Anterior cingulate cortex (tissue), 58 donors: ENCODE measurements around the gene KRT86.

Experiments
- DNase-seq, 58 donors: peaks; one replicate each; lab custom pipeline; 2025; lab: John Stamatoyannopoulos, UW

The KRT86 gene

DNA sequence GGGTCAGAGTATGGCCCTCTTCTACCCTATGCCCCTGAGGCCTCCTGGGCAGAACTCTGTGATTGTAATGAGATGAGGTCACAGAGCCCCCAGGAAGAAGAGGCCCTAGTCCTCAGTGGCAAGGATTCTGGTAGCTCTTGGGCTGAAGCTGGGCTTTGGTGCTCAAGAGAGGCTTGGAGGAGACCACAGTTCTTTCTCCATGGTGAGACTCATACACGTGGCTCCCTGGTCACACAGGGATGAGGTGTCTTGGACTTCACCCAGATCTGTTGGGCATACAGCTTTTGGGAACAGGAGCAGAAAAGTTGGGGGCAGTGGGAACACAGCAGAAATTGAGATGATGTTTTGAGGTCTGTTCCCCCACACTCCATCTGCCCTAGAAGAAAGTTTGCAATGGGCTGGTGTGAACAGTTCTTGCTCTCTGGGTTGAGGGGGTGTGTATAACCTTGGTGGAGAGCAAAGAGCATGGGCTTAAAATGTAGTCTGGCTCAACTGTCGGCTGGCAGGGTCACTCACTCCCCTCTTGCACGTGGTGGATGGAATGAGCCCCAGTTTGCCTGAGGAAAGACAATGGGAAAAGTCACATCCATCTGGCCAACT is at the start of gene KRT86:
Gene KRT86 (plus strand): TSS at position 125 of the 600 bp plus-strand sequence. CDS start 27,272 bp downstream, outside the sequence.
- no peak for DNase-seq

DNA sequence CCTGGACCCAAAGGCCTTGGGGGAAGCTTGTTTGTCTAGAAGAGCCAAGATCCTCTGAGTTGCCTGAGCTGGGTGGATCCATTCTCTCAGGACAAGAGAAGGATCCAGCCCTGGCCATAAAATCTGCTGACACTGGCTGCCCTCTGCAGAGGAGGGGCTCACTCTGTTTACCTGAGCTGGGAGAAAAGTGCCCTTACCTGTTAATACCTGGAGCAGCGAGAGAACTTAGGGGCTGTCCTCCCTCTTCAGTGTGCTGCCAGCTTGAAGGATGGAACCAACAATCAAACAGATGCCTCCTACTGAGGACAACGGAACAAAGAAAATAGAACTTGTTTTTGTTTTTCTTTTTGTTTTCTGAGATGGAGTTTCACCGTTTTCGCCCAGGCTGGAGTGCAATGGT is 48.7 kb upstream of the KRT86 start:
- DNase-seq = no peak

DNA sequence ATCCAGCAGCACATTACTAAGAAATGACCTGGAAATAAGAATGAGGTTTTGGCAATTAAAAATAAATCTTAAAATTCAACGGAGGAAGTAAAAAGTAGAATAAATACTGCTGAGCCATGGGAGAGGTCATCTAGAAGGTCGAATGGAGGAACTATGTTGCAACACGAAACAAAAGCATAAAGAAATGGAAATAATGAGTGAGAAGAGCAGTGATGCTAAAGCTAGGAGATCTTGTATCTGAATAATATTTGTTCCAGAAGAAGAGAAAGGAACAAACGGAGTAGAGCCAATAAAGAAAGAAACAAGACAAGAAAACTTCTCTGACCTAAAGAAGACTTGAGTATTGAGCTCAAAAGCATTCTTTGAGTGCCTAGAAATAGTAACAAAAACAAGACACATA is 48.0 kb upstream of the KRT86 start:
- DNase-seq = no peak

DNA sequence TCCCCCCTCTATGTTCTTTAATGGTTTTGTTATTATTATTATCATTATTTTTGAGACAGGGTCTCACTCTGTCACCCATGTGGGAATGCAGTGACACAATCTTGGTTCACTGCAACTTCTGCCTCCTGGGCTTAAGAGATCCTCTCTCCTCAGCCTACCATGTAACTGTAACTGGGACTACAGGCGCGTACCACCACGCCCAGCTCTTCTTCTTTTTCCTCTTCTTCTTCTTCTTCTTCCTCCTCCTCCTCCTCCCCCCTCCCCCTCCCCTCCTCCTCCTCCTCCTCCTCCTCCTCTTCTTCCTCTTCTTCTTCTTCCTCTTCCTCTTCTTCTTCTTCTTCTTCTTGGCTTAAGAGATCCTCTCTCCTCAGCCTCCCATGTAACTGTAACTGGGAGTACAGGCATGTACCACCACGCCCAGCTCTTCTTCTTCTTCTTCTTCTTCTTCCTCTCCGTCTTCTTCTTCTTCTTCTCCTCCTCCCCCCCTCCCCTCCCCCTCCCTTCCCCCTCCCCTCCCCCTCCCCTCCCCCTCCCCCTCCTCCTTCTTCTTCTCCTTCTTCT is 46.8 kb upstream of the KRT86 start:
- DNase-seq = no peak

DNA sequence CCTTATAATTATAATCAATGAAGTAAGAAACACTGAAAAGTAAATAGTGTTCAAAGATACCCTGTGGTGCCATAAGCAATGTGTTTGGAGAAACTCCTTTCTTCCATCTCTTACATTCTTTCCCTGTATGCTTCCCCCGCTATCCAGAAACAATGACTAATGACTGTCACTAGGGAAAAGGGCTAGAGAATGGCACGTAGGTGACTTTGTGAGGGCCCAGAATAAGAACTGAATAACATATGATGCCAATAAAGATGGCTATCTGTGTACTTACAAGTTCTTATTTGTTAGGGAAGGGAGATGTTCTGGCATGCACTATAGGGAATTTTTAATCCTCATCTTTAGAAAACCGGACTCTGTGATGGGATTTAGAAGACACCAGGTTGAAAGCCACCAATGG is 46.1 kb upstream of the KRT86 start:
- no peak for DNase-seq

DNA sequence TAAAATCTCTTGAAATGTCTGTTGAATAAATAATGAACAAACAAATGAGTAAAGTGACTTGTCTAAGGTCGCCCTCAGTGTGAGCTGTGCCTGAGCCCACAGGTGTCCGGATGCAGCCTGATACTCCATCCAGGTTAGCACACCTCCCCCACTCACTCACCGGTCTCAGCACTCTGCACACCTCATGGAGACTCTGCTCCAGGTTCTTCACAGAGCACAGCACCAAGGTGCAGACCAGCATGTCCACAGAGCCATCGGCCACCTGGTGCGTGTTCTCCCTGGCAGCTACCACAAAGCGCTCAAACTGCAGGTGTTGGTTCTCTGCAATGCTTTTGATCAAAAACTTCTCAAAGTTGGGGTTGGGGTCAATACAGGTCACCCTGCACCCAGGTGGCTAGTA is 45.5 kb upstream of the KRT86 start:
- no peak for DNase-seq

DNA sequence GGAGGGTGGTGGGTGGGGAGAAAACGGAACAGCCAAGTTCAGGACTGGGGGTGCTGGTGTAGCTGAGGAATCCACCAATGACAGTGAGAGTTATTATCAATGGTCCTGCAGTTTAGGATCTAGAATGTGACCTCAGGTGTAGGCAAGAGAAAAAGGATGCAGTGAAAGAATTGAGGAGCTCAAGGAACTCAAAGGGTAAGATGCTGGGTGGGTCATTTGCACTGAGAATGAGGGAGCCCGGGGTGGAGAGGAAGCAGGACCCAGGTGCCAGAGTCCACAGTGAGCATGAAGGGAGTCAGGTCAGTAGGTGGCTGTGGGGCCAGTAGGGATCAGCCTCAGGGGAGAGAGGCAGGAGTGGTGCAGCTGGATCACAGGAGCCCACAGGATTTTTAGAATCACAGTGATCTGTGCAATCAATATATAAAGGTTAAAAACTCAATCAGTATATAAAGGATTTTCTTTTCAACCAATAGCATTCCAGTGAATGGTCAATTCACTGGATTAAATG is 44.6 kb upstream of the KRT86 start:
- DNase-seq = no peak

DNA sequence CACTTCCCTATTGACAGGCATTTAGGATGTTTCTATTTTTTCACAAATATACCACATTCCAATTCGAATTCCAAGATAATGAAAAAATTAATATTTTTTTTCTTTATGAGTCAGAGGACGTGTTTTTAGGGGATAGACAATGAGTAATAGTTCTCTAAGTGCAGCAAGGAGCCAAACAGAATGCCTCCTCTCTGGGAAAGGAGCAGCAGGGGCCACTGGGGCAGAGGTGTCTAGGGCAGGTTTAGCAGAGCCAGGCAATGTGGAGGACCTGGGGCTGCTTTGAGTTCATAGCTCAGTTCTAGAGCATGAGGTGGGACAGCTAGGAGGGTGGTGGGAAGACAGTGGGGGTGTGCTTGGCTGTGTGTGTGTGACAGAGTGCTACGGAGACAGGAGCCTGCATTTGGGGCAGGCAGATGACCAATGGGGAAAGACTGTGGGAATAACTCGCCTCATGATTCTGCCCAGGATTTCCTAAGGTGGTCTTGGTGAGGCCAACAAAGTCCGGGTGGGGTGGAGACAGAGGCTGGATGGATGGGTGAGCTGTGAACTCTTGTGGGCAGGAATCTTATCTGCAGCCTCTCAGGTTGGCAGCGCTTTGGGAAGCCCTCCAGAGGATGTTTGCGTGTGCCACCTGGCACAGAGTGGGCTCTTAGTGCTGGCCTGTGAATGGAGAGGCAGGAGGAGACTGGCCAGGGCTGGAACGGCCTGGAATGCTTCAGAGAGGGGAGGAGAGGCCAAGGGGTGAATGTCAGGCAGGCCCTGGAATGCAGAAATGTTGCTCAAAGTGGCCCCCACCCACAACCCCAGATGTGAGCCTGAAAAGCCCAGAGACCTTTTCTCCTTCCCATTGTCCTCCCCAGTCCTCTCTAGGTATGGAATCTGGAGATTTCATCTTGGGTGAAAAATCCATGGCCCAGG is 43.8 kb upstream of the KRT86 start:
- no peak for DNase-seq

DNA sequence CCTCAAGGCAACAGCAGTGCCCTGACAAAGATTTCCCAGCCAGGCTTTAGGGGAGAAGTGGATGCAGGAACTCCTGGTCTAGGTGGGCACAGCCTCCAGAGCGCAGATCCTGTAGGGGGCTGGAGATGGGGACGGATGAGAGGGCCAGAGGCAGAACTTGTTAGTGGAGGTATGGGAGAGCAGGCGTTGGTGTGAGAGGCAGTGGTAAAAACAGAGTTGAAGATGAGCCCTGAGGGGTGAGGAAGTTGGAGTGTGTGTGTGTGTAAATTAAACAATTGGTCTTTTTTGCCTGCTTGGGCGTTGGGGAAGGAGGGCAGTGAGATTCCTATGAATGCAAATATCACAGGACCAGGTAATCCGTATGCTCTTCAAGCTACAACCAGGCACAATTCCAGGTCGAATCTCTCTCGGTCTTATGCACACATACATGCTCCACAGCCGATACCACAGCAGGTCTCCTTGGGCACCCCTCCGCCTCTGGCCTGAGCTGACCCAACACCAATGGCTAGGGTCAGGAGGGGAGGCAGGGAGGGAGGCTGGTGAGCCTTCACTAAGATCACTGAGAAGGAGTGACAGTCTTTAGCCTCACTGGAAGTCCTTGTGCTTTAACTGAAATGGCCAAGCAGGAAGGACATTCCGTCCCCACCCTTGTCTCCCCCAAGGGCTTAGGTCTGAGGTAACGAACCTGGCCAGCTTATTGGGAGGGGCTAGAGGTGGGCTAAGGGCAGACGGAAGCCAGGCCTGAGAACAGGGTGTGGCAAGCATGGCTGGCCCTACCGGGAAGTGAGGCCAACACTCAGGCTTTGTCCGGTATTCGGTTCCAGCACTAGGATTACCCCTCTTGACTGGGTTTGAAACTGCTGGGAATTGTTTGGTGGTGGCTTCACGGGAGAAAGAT is 42.9 kb upstream of the KRT86 start:
- DNase-seq = no peak

DNA sequence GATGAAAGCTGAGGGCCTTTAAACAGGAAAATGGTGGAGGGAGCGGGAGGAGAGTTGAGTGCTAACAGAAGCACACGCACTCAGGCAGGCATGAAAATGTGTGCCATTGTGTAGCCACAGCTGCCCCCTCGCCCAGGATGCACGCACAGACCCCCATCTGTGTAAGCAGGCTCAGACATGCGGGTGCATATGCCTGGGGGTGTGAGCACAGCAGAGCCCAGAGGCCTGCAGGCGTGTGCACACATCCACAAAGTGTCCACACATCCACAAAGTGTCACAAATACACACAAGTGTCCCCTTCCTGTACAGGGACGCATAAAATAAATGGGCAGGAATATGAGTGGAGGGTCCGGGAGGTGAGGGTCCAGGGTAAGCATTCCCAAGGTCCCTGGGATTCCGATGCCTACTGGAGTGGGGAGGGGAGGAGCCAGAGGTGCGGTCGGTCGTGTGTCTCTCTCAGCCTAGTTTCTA is 42.2 kb upstream of the KRT86 start:
- no peak for DNase-seq

DNA sequence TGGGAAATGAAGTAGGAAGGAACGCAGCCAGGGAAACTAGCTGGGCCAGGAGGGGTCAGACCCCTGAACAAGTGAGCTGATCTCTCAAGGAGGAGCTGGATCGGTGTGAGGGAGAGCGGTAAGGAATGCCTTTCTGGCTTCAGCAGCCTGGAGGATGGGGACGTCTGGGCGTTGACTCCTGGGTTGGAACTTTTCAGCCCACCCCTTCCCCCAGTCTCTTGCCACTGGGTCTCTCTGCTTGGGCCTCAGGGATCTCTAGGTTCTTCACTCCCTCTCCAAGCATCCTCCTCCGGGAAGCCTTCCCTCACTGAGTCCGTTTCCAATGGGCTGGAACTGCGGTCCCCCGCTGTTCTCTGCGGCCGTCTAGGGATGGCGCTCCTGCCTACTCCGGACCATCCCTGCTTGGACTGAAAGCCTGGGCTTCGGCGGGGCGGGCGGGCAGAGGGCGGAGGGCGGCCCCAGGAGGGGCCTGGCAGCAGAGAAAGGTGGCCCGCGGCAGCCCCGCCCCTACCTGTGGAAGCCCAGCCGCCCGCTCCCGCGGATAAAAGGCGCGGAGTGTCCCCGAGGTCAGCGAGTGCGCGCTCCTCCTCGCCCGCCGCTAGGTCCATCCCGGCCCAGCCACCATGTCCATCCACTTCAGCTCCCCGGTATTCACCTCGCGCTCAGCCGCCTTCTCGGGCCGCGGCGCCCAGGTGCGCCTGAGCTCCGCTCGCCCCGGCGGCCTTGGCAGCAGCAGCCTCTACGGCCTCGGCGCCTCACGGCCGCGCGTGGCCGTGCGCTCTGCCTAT is 41.6 kb upstream of the KRT86 start, which contains the start of gene KRT7:
Gene KRT7 (plus strand): TSS at position 570 of the 788 bp plus-strand sequence. CDS start 54 bp downstream, at position 624.
- DNase-seq = no peak

DNA sequence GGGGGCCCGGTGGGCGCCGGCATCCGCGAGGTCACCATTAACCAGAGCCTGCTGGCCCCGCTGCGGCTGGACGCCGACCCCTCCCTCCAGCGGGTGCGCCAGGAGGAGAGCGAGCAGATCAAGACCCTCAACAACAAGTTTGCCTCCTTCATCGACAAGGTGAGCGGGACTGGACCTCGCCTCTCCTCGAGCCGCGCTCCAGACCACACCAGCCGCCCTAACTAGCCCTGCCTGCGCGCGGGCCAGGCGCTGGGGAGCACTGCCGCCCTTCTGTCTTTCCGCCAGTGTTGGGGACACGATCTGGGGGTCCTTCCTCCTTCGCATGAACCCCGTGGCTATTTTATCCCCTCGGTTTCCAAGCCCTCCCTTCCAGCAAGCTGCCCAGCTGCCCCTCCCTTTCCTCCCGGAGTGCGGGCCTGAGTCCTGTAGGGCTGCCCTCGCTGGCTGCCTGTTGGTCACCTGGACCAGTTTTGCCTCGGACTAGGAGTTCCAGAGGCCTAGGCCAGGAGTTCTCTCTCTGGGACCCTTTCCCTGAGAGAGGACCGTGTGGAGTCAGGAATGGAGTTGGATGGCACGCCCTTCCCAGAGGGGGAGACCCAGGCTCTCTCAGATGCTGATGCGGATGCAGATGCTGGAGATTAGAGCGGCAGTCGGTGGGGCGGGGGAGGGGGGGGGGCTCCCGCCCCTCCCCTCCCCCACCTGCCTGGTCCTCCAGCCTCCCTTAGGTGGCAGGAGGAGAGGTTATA is 40.8 kb upstream of the KRT86 start:
- DNase-seq = no peak

DNA sequence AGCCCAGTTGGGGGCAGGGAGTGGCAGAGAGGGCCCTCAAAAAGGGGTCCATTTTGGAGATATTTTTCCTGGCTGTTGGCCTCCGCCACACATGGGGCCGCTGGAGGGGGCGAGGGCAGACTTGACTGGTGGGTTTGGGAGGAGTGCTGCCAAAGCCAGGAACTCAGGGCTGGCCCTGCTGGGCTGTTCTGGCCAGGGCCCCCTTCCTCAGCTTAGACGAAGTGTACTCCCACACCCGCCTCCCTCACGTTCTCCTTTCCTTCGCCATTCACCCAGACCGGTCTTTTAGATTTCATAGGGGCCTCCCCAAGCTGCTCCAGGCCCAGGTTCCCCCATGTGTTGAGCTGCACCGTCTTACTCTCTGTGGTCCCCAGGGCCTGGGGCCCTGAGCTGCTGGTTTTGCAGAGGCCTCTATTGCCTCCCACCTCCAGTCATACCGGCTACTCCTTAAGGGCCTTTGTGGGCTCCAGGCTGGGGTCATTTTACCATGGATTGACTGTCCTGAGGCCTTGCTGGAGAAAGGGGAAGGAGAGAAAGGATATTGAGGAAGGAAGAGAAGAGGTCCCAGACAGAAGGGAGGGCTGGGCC is 40.1 kb upstream of the KRT86 start:
- DNase-seq = no peak

DNA sequence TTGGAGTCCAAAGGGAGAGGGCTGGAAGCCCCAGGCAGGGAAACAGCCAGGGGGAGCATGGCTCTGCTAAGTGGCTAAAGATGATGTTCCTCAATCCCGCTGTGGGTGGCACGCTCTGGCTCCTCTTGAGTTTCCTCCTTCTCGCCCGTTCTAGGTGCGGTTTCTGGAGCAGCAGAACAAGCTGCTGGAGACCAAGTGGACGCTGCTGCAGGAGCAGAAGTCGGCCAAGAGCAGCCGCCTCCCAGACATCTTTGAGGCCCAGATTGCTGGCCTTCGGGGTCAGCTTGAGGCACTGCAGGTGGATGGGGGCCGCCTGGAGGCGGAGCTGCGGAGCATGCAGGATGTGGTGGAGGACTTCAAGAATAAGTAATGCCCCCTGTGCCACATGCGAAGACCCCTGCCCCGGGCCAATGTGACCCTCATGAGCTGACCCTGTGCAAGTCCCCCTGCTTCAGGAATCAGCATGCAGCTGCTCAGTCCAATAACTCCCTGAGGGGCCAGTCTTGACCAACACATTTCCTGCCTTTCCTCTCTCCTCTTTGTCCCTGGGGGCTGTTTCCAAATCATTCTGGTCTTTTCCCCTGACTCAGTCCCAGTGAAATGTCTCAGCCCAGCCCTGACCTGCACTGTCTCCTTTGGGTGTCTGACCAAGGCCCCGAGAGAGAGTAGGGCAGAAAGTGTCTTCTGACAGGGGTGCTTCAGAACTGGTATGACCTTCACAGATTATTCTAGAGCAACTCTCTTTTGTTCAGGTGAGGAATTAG is 39.3 kb upstream of the KRT86 start:
- no peak for DNase-seq

DNA sequence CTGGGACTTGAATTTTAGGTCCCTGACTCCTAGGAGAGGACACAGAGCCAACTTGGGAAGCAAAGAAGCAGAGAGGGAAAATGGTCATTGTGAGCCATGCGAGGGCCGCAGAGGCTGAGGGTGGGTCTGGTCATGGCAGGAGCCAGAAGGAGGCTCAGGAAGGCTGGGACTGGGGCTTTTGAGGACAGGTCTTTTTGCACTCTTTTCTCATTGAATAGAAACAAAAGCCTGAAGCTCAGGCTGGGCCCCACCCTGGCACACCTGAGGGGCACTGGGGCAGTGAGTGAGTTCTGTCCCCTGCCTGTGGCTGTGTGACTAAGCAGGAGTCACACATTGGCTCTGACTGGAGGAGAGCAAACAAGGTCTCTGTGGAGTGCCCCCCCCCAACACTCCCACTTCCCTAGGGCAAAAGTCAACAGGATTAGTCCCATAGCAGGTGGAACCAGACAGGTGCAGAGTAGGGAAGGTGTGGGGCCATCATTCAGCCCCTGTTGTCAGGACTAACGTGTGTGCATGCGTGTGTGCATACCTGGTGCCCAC is 38.6 kb upstream of the KRT86 start:
- DNase-seq = no peak

DNA sequence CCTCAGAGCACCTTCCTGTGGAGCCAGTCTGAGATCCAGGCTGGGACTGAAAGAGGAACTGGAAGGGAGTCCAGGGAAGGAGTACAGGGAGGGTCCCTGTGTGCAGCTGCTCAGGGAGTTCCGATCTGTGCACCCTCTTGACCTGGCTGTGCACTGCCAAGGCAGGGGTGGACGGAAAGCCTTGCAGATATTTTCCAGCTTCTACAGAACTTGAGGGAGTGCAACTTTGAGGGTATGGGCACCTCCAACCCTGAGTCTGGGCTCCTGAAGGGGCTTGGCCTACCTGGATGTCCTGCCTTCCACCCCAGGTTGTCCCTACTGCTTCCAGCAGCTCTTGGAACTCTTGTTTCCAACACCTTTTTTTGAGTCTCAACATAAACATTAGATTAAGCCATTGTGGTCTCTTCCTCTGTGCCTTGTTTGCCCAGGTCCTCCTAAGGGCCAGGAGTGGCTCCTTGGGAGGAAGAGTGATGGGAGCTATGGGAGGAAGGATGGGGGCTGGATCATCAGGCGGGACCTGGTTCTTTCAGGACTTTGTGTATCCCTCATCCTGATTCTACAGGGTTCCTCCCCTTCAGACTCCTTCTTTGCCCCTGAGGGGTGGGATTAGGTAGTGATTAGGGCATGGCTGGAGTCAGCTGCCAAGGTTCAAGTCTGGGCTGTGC is 37.9 kb upstream of the KRT86 start:
- no peak for DNase-seq
